OCI-LY7 (cell line): ENCODE results near the gene DUSP22. TPM values are rescaled to one million over a fixed set of nuclear protein-coding genes. Genes with fewer than 3 reads are reported as not detected.

Source experiments
- BruUV-seq: library from RNA; stranded (reverse); fragments of 400-500 nt; replicated peaks from 2 replicates; lab custom pipeline; 2021; lab: Mats Ljungman, UMichigan
- CTCF ChIA-PET: fragments of 300-600 bp; sonication (Branson Sonifier 250); formaldehyde crosslinking; loops from one replicate; lab custom pipeline; 2022; ENCODE audit warnings: antibody characterized with exemption; ENCODE audit not compliant: unreplicated experiment; lab: Charles Lee
- POLR2A ChIA-PET: fragments of 300-600 bp; sonication (Branson Sonifier 250); formaldehyde crosslinking; loops from one replicate; lab custom pipeline; 2022; ENCODE audit warnings: antibody characterized with exemption; lab: Charles Lee
- DNase-seq: peaks from one replicate; pipeline ENCODE4 v3.0.0-alpha.2; 2015; ENCODE audit warnings: low spot score
- H2AFZ ChIP-seq: fragments of 200-600 bp; sonication (generic), shearing (Covaris generic); 2 replicates; pipeline ENCODE4 v1.6.1; 2014; ENCODE audit warnings: mild to moderate bottlenecking, antibody characterized with exemption, low read length, moderate library complexity
- H3K27ac ChIP-seq: fragments of 200-600 bp; sonication (generic); 2 replicates; pipeline ENCODE4 v1.5.1; 2014; ENCODE audit warnings: mixed run types, low read depth, mild to moderate bottlenecking, moderate library complexity, low read length, inconsistent platforms; ENCODE audit not compliant: poor library complexity, severe bottlenecking
- H3K36me3 ChIP-seq: fragments of 200-600 bp; sonication (generic); 2 replicates; pipeline ENCODE4 v1.6.1; 2014; ENCODE audit warnings: mild to moderate bottlenecking, antibody characterized with exemption, low read length, moderate library complexity, mixed read lengths; ENCODE audit not compliant: insufficient read depth
- H3K4me1 ChIP-seq: fragments of 200-600 bp; sonication (generic); 2 replicates; pipeline ENCODE4 v1.5.1; 2014; ENCODE audit warnings: mild to moderate bottlenecking, low read length; ENCODE audit not compliant: insufficient read depth, poor library complexity, severe bottlenecking
- H3K4me2 ChIP-seq: fragments of 200-600 bp; sonication (generic); 2 replicates; pipeline ENCODE4 v1.6.1; 2014; ENCODE audit warnings: mild to moderate bottlenecking, low read length
- H3K4me3 ChIP-seq: fragments of 200-600 bp; sonication (generic); 2 replicates; pipeline ENCODE4 v1.5.1; 2014; ENCODE audit warnings: mild to moderate bottlenecking, low read depth, low read length; ENCODE audit not compliant: poor library complexity, severe bottlenecking
- H3K79me2 ChIP-seq: fragments of 200-600 bp; sonication (generic); 2 replicates; pipeline ENCODE4 v1.6.1; 2016; ENCODE audit warnings: low read depth, mild to moderate bottlenecking, low read length, moderate library complexity, mixed read lengths; ENCODE audit not compliant: insufficient read depth
- H3K9me2 ChIP-seq: fragments of 200-600 bp; sonication (generic); 2 replicates; pipeline ENCODE4 v1.6.1; 2016; ENCODE audit warnings: mild to moderate bottlenecking, low read length, mixed read lengths; ENCODE audit not compliant: insufficient read depth
- H3K9me3 ChIP-seq: fragments of 200-600 bp; sonication (generic); 2 replicates; pipeline ENCODE4 v1.6.1; 2014; ENCODE audit warnings: mild to moderate bottlenecking, mixed run types, low read length, mixed read lengths
- H4K20me1 ChIP-seq: fragments of 200-600 bp; sonication (generic); 2 replicates; pipeline ENCODE4 v1.6.1; 2014; ENCODE audit warnings: mild to moderate bottlenecking, antibody characterized with exemption, low read length, moderate library complexity, mixed read lengths; ENCODE audit not compliant: insufficient read depth
- EZH2phosphoT487 ChIP-seq: fragments of 200-600 bp; sonication (generic); IDR thresholded peaks from 2 replicates; pipeline ENCODE4 v1.6.1; 2018; ENCODE audit warnings: low read depth, borderline replicate concordance, mild to moderate bottlenecking, mixed run types, antibody characterized with exemption, low read length, moderate library complexity, mixed read lengths
- intact Hi-C: fragments of 100-400 bp; cut with micrococcal nuclease; formaldehyde crosslinking; loops from one replicate; pipeline ENCODE4 v1.10.0; 2022; ENCODE audit not compliant: unreplicated experiment
- total RNA-seq, 2 experiments: library from RNA; depleted of rRNA in 1 of 2; stranded (reverse); fragments of >200 nt in 1 of 2; shearing (Covaris generic) in 1 of 2; gene quantifications; 2 replicates each; pipeline ENCODE4 v1.2.3, GENCODE V29; 2014 to 2022
- TF ChIP-seq, protein P1 (sequence below): fragments of 200-600 bp; sonication (generic); conservative IDR thresholded peaks from 2 replicates; pipeline ENCODE4 v1.5.1; 2014; ENCODE audit warnings: mild to moderate bottlenecking, antibody characterized with exemption, low read length, moderate library complexity, mixed read lengths

The DUSP22 gene
- total RNA-seq, 2 experiments from 2014 or later, result 149 to 171 TPM

DNA sequence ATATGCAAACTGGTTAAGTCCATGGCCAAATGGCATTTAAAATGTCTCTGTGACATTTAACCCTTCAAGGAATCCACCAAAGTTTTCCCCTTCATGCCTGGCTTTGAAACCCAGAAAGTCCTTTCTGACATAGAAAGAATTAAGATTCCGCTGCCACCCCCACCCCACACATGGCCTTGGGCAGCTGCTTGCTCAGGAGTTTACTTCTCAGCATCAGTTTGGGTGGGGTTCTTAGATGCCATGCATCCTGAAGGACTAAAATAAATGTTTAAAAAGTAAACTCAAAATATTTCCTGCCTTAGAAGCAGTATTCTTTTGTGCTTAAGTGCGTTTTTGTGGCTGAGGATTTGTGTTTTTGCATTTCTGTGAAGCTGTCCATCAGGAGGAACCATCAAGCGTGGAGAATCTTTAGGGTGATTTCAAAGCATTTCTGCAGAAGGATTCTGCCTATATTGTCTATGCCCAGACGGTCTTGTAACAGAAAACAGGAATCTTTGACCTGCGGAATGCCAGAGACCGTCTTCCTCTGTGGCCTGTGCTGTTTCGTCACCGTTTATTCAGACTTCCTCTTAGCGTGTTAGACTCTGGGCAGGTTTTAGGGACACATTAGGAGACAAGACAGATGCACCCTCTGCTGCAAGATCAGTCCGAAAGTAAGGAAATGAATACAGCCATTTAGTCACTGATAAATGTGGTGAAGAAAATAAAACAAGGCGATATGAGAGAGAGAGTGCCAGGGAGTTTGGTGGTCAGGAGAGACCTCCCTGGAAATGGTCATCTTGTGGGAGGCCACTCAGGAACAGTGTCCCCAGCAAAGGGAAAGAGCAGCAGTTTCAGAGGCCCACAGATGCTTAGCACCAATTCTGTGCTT is 6.2 kb downstream of the DUSP22 start:
- intact Hi-C loops, result no loop called here
- H3K79me2 ChIP-seq, result peaks cover 73% of the 10 kb centered on the region
- ChIA-PET CTCF (interaction anchor here (0.6 to 1.6 kb wide), 5 partner anchors 7 to 62 kb away, joined by 3 to 5 read pairs (median 4); no protein-coding TSS in a partner anchor), POLR2A (interaction anchor here (0.5 to 6.2 kb wide), 17 partner anchors 7 to 428 kb away, joined by 3 to 98 read pairs (median 5); partner anchors contain the start of gene IRF4)
- H3K36me3 ChIP-seq, result no peaks in the 10 kb centered on the region
- no TSS peak for BruUV-seq
- DNase-seq, result peak; percentile 54
- peaks cover 57% of the 10 kb centered on the region for H3K4me1 ChIP-seq
- H3K9me3 ChIP-seq, result no peaks in the 10 kb centered on the region
- TF ChIP-seq, protein P1, sequence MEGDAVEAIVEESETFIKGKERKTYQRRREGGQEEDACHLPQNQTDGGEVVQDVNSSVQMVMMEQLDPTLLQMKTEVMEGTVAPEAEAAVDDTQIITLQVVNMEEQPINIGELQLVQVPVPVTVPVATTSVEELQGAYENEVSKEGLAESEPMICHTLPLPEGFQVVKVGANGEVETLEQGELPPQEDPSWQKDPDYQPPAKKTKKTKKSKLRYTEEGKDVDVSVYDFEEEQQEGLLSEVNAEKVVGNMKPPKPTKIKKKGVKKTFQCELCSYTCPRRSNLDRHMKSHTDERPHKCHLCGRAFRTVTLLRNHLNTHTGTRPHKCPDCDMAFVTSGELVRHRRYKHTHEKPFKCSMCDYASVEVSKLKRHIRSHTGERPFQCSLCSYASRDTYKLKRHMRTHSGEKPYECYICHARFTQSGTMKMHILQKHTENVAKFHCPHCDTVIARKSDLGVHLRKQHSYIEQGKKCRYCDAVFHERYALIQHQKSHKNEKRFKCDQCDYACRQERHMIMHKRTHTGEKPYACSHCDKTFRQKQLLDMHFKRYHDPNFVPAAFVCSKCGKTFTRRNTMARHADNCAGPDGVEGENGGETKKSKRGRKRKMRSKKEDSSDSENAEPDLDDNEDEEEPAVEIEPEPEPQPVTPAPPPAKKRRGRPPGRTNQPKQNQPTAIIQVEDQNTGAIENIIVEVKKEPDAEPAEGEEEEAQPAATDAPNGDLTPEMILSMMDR, result no peak
- TF ChIP-seq EZH2phosphoT487, result no peak
- no peaks in the 10 kb centered on the region for H4K20me1 ChIP-seq
- peak overlapping the region; percentile 5; the same call in 1 of the 2 replicates for H2AFZ ChIP-seq
- H3K4me2 ChIP-seq, result peak overlapping the region; percentile 95
- peak overlapping the region; percentile 80 for H3K4me3 ChIP-seq
- peak overlapping the region; percentile 65 for H3K27ac ChIP-seq
- H3K9me2 ChIP-seq, result no peaks in the 10 kb centered on the region

DNA sequence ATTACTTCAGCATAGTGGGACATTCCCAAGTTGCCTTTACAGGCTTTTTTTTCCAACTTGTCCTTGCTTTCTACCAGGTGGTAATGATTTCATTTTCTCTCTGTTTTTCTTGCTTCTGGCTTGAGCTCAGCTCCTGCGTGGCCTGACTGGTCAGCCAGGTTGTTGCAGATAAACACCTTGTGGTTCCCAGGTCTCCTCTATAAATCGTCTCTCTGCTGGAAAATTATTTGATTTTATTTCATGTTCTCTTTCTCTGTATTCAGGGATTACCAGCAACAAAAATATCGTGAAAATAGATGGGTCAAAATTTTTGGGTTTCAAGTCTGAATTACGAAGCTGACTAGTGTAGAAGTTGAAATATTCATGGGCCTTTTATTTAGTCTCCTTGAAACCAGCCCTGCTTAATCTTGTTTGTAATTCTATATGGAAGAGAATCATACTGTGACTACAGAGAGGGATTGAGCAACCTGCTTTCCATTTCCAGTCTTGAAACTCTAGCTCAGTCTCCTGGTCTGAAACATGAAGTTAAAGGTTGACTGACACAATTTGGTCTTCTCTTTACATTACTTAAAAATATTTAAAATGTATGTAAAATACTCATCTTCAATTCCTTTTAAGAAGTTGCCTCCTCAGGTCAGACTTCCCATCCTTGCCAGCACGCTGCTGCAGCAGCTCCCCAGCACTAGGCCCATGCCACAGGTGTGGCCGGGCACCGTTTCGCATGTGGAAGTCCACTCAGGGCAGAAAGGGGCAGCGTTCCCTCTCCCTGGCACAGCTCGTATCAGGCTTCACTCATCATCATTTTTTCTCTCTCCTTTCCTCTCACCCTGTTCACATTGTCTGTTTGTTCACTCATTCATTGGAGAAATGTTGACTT is 7.1 kb downstream of the DUSP22 start:
- no peak for TF ChIP-seq EZH2phosphoT487
- TF ChIP-seq, protein P1, result no peak
- H3K4me2 ChIP-seq, result peak overlapping the region; percentile 95
- CTCF ChIA-PET, result no interaction called here

More for the DNA sequence above, 7.1 kb downstream of the DUSP22 start:
- H3K27ac ChIP-seq, result peak overlapping the region; percentile 65
- peaks cover 6% of the 10 kb centered on the region; the same call in 1 of the 2 replicates for H3K36me3 ChIP-seq
- H2AFZ ChIP-seq, result no peak overlapping the region
- H3K4me3 ChIP-seq, result peak overlapping the region; percentile 80
- DNase-seq, result no peak
- peaks cover 64% of the 10 kb centered on the region for H3K79me2 ChIP-seq
- BruUV-seq, result no TSS peak
- peaks cover 61% of the 10 kb centered on the region for H3K4me1 ChIP-seq
- intact Hi-C loops, result no loop called here
- H4K20me1 ChIP-seq, result no peaks in the 10 kb centered on the region
- H3K9me3 ChIP-seq, result no peaks in the 10 kb centered on the region
- POLR2A ChIA-PET, result interaction anchor here (1.0 to 6.2 kb wide), 4 partner anchors 15 to 66 kb away, joined by 3 to 98 read pairs (median 4); no protein-coding TSS in a partner anchor
- no peaks in the 10 kb centered on the region for H3K9me2 ChIP-seq
